HepG2 (cell line): ENCODE results near the gene RFX7. TPM values are rescaled to one million over a fixed set of nuclear protein-coding genes. Genes with fewer than 3 reads are reported as not detected.

Experiments
- ATAC-seq: fragments of 200-7000 bp; cut with Tn5 transposase; 3 replicates; pipeline ENCODE4 v1.9.1; 2020; ENCODE audit warnings: mild to moderate bottlenecking, moderate library complexity
- BruUV-seq: library from RNA; stranded (reverse); fragments of 400-500 nt; replicated peaks from 2 replicates; lab custom pipeline; 2021; lab: Mats Ljungman, UMichigan
- CTCF ChIA-PET: fragments of 300-600 bp; formaldehyde crosslinking; extraction: SDS; loops from one replicate; lab custom pipeline; 2021; ENCODE audit warnings: low total read pairs, inconsistent platforms, low intra/inter-chr PET ratio; lab: Yijun Ruan, JAX
- POLR2A ChIA-PET: fragments of 350-600 bp; sonication (Branson Sonifier 250); formaldehyde crosslinking; loops from one replicate; lab custom pipeline; 2020; ENCODE audit warnings: antibody characterized with exemption, inconsistent platforms; lab: Yijun Ruan, JAX
- DNase-seq: peaks from one replicate; pipeline ENCODE4 v3.0.0-alpha.2; 2015; ENCODE audit warnings: low spot score
- FAIRE-seq: peaks from 3 replicates; lab custom pipeline; 2011; peaks lifted over from hg19 to GRCh38; lab: Jason Lieb, UNC
- H2AFZ ChIP-seq: one replicate; pipeline ENCODE4 v1.6.1; 2011; ENCODE audit warnings: low read length, inconsistent platforms
- H3K27ac ChIP-seq: fragments of 300-600 bp; 3 replicates; pipeline ENCODE4 v1.8.0; 2011; ENCODE audit warnings: mixed run types, mild to moderate bottlenecking, mixed read lengths, low read length, inconsistent platforms; ENCODE audit not compliant: insufficient read depth; ENCODE audit errors: extremely low read length
- H3K27me3 ChIP-seq, 2 experiments: fragments of 200-600 bp in 1 of 2; 2 replicates in 1 of 2; 3 replicates in 1 of 2; pipeline versions ENCODE4 v1.6.0 to v1.8.0; 2011; ENCODE audit warnings: low read length in 2 of 2, mild to moderate bottlenecking in 2 of 2, moderate library complexity in 2 of 2, inconsistent platforms in 1 of 2; ENCODE audit not compliant: insufficient read depth in 2 of 2, control insufficient read depth in 1 of 2
- H3K36me3 ChIP-seq, 2 experiments: fragments of 200-600 bp in 1 of 2; replicated peaks in 1 of 2; 2 replicates in 1 of 2; 3 replicates in 1 of 2; pipeline versions ENCODE4 v1.5.1 to v1.8.0; 2011; ENCODE audit warnings: low read length in 2 of 2, inconsistent platforms in 1 of 2; ENCODE audit not compliant: insufficient read depth in 2 of 2, control insufficient read depth in 1 of 2
- H3K4me1 ChIP-seq: 2 replicates; pipeline ENCODE4 v1.5.1; 2012; ENCODE audit warnings: low read length, inconsistent platforms; ENCODE audit not compliant: insufficient read depth
- H3K4me2 ChIP-seq: 2 replicates; pipeline ENCODE4 v1.6.0; 2011; ENCODE audit warnings: low read depth, low read length, inconsistent platforms
- H3K4me3 ChIP-seq, 3 experiments: fragments of 200-600 bp in 1 of 3; sonication (generic), shearing (Covaris generic) in 1 of 3; replicated peaks in 1 of 3; 2 replicates each; pipeline ENCODE4 v1.5.1; 2011 to 2016; ENCODE audit warnings: low read length in 3 of 3, inconsistent platforms in 2 of 3, low read depth in 2 of 3, mild to moderate bottlenecking in 2 of 3, control low read depth in 1 of 3, mixed read lengths in 1 of 3; ENCODE audit not compliant: insufficient read depth in 1 of 3
- H3K79me2 ChIP-seq: one replicate; pipeline ENCODE4 v1.6.1; 2011; ENCODE audit warnings: low read length, inconsistent platforms; ENCODE audit not compliant: insufficient read depth
- H3K9ac ChIP-seq: 2 replicates; pipeline ENCODE4 v1.6.0; 2011; ENCODE audit warnings: mild to moderate bottlenecking, low read depth, low read length, inconsistent platforms; ENCODE audit not compliant: insufficient read depth
- H3K9me3 ChIP-seq: 2 replicates; pipeline ENCODE4 v1.5.1; 2012; ENCODE audit warnings: mild to moderate bottlenecking, low read length
- H4K20me1 ChIP-seq: 2 replicates; pipeline ENCODE4 v1.6.0; 2011; ENCODE audit warnings: inconsistent platforms, mild to moderate bottlenecking, low read length, moderate library complexity; ENCODE audit not compliant: insufficient read depth
- ETV6 ChIP-seq: sonication (generic); formaldehyde crosslinking; conservative IDR thresholded peaks from 2 replicates; pipeline ENCODE4 v1.4.0; 2020; ENCODE audit warnings: missing genetic modification reagents
- FOXO1 ChIP-seq: sonication (generic); formaldehyde crosslinking; IDR thresholded peaks from 2 replicates; pipeline ENCODE4 v1.4.0; 2020; ENCODE audit warnings: missing genetic modification reagents
- HNRNPL ChIP-seq: fragments of 200-400 bp; formaldehyde crosslinking; IDR thresholded peaks from 2 replicates; pipeline ENCODE4 v1.6.1; 2017; ENCODE audit warnings: mild to moderate bottlenecking, low read depth, low read length
- KDM1A ChIP-seq: IDR thresholded peaks from 2 replicates; pipeline ENCODE4 v1.6.1; 2016; ENCODE audit warnings: missing compliant biosample characterization
- MAFG ChIP-seq: sonication (generic); formaldehyde crosslinking; IDR thresholded peaks from 2 replicates; pipeline ENCODE4 v1.5.1; 2020; ENCODE audit warnings: mild to moderate bottlenecking, missing genetic modification reagents
- NAIF1 ChIP-seq: sonication (generic); formaldehyde crosslinking; IDR thresholded peaks from 2 replicates; pipeline ENCODE4 v1.5.0; 2020; ENCODE audit warnings: mild to moderate bottlenecking, missing genetic modification reagents, borderline replicate concordance
- NFE2L1 ChIP-seq: sonication (generic); formaldehyde crosslinking; IDR thresholded peaks from 2 replicates; pipeline ENCODE4 v1.4.0; 2020; ENCODE audit warnings: missing genetic modification reagents, mild to moderate bottlenecking, borderline replicate concordance
- RAD21 ChIP-seq: fragments of 450-650 bp; formaldehyde crosslinking; IDR thresholded peaks from 2 replicates; pipeline ENCODE4 v1.5.0; 2020; ENCODE audit warnings: mild to moderate bottlenecking
- REXO4 ChIP-seq: sonication (generic); formaldehyde crosslinking; IDR thresholded peaks from 2 replicates; pipeline ENCODE4 v1.8.0; 2022; ENCODE audit warnings: missing genetic modification reagents, mild to moderate bottlenecking, borderline replicate concordance
- SIX1 ChIP-seq: sonication (generic); formaldehyde crosslinking; IDR thresholded peaks from 2 replicates; pipeline ENCODE4 v1.4.0; 2020; ENCODE audit warnings: missing genetic modification reagents, borderline replicate concordance
- SP5 ChIP-seq: IDR thresholded peaks from 2 replicates; pipeline ENCODE4 v1.6.1; 2016; ENCODE audit warnings: low read depth, borderline replicate concordance
- XRCC5 ChIP-seq: fragments of 200-400 bp; formaldehyde crosslinking; optimal IDR thresholded peaks from 2 replicates; pipeline ENCODE3; 2017; ENCODE audit warnings: mild to moderate bottlenecking, low read length
- ZNF274 ChIP-seq: sonication (generic); formaldehyde crosslinking; IDR thresholded peaks from 2 replicates; pipeline ENCODE4 v1.5.1; 2020; ENCODE audit warnings: mild to moderate bottlenecking, missing genetic modification reagents
- ZNF280B ChIP-seq: sonication (generic); formaldehyde crosslinking; IDR thresholded peaks from 2 replicates; pipeline ENCODE4 v1.5.0; 2020; ENCODE audit warnings: missing genetic modification reagents, mild to moderate bottlenecking, borderline replicate concordance
- ZNF607 ChIP-seq: sonication (generic); formaldehyde crosslinking; IDR thresholded peaks from 2 replicates; pipeline ENCODE4 v1.5.1; 2020; ENCODE audit warnings: missing genetic modification reagents, mild to moderate bottlenecking, borderline replicate concordance
- ZNF720 ChIP-seq: sonication (generic); formaldehyde crosslinking; IDR thresholded peaks from 2 replicates; pipeline ENCODE4 v1.4.0; 2020; ENCODE audit warnings: missing genetic modification reagents
- ZNF775 ChIP-seq: sonication (generic); formaldehyde crosslinking; IDR thresholded peaks from 2 replicates; pipeline ENCODE4 v1.4.0; 2020; ENCODE audit warnings: missing genetic modification reagents, mild to moderate bottlenecking, moderate library complexity, borderline replicate concordance
- ZSCAN30 ChIP-seq: sonication (generic); formaldehyde crosslinking; IDR thresholded peaks from 2 replicates; pipeline ENCODE4 v1.5.0; 2020; ENCODE audit warnings: mild to moderate bottlenecking, missing genetic modification reagents
- WGBS: methylation state at CpG from one replicate; pipeline ENCODE4 v1.1.6; 2017; ENCODE audit warnings: low lambda C conversion rate; 5-methylcytosine and 5-hydroxymethylcytosine counted together
- in situ Hi-C: cut with HindIII; loops from 2 replicates; pipeline ENCODE4 v1.10.0; 2017; ENCODE audit warnings: low pct_unique_long_range_greater_than_20kb; ENCODE audit not compliant: extremely low pct_ligation_motif_present
- intact Hi-C: fragments of 100-400 bp; cut with micrococcal nuclease; formaldehyde crosslinking; loops from one replicate; pipeline ENCODE4 v1.10.0; 2022; ENCODE audit not compliant: unreplicated experiment
- polyA plus RNA-seq, 8 experiments: library from polyadenylated mRNA; depleted of rRNA in 3 of 8; stranded (reverse) in 7 of 8; unstranded in 1 of 8; fragments of >200 nt; fragmentation: Illumina TruSeq in 4 of 8; extraction: Trizol in 4 of 8; gene quantifications; 2 replicates each; pipeline versions ENCODE4 v1.2.1 to v1.2.3, GENCODE V29; 2011 to 2016; ENCODE audit warnings: low read depth in 4 of 8, missing spikeins in 1 of 8, mixed read lengths in 1 of 8; ENCODE audit not compliant: insufficient read depth in 1 of 8
- total RNA-seq, 5 experiments: library from RNA; depleted of rRNA; stranded (reverse); fragments of >200 nt; fragmentation: Illumina TruSeq; extraction: Trizol; gene quantifications; 2 replicates each; pipeline ENCODE4 v1.2.3, GENCODE V29; 2016; ENCODE audit warnings: low read depth in 1 of 5

RFX7 gene
- total and polyA plus RNA-seq, 2 of the 13 experiments (the other 11 are each of a cell fraction or from before 2014, with no cell fraction given), result 8.5 to 10.4 TPM

- Histone ChIP-seq H3K9ac (no peak overlapping the region), H2AFZ (no peak overlapping the region), H3K4me1 (no peaks in the 10 kb centered on the region), H3K36me3 (no peaks in the 10 kb centered on the region), H3K79me2 (no peaks in the 10 kb centered on the region), H3K4me2 (no peak overlapping the region), H4K20me1 (no peaks in the 10 kb centered on the region), H3K4me3 (no peak overlapping the region), H3K27ac (no peak overlapping the region), H3K9me3 (no peaks in the 10 kb centered on the region), H3K27me3 (no peaks in the 10 kb centered on the region)
- no TSS peak for BruUV-seq
- ChIA-PET CTCF (no interaction called here), POLR2A (no interaction called here)
- DNase-seq, result no peak
- intact Hi-C loops, result no loop called here
- FAIRE-seq, result no peak
- ATAC-seq, result no peak
- in situ Hi-C loops, result no loop called here
- 78% methylated on average over 3 of the region's 3 CpGs for WGBS
- TF ChIP-seq ZNF775 (CRISPR knock-in tag) (no peak), KDM1A (CRISPR knock-in tag) (no peak), XRCC5 (no peak), SP5 (CRISPR knock-in tag) (no peak), ZSCAN30 (CRISPR knock-in tag) (no peak), MAFG (CRISPR knock-in tag) (no peak), SIX1 (CRISPR knock-in tag) (no peak), ZNF607 (CRISPR knock-in tag) (no peak), HNRNPL (no peak), NAIF1 (CRISPR knock-in tag) (no peak), NFE2L1 (CRISPR knock-in tag) (no peak), ZNF274 (CRISPR knock-in tag) (no peak), ZNF720 (CRISPR knock-in tag) (no peak), RAD21 (CRISPR knock-in tag) (no peak), FOXO1 (CRISPR knock-in tag) (no peak), REXO4 (CRISPR knock-in tag) (no peak), ZNF280B (CRISPR knock-in tag) (no peak), ETV6 (no peak)
Measured at GRCh38 chr15:56064152-56064551, 179.5 kb downstream of the RFX7 start.
